Measurements from ENCODE around the gene APOL4.
"Not testable (repeated sequence)": the region's sequence is repeated elsewhere in the genome, so short reads cannot be mapped to it uniquely, and the experiment has no call there.

Gene APOL4

GRCh38 chr22:36166086-36166485 is 35.5 kb downstream of the APOL4 start:
- Histone ChIP-seq H3K27ac (ENCODE audit: low read depth, low read length) (no peak overlapping the region), H3K36me3 (ENCODE audit: control insufficient read depth, insufficient read depth, low read length) (no peaks in the 10 kb centered on the region), H3K9ac (ENCODE audit: low read depth, low read length) (no peak overlapping the region), H3K9me3 (ENCODE audit: control insufficient read depth, insufficient read depth, low read length) (no peaks in the 10 kb centered on the region), H3K4me1 (ENCODE audit: control insufficient read depth, insufficient read depth, low read length) (peaks cover 6% of the 10 kb centered on the region; the same call in 1 of the 2 replicates), H3K27me3 (ENCODE audit: control insufficient read depth, insufficient read depth, low read length) (no peaks in the 10 kb centered on the region), H3K4me3 (ENCODE audit: low read depth, low read length) (no peak overlapping the region)

GRCh38 chr22:36165141-36165540 is 36.5 kb downstream of the APOL4 start:
- H3K4me1 ChIP-seq (ENCODE audit: control insufficient read depth, insufficient read depth, low read length) = peaks cover 6% of the 10 kb centered on the region; the same call in 1 of the 2 replicates
- H3K36me3 ChIP-seq (ENCODE audit: control insufficient read depth, insufficient read depth, low read length) = no peaks in the 10 kb centered on the region
- H3K27ac ChIP-seq (ENCODE audit: low read depth, low read length) = no peak overlapping the region
- no peak overlapping the region for H3K9ac ChIP-seq (ENCODE audit: low read depth, low read length)
- no peak overlapping the region for H3K4me3 ChIP-seq (ENCODE audit: low read depth, low read length)
- no peaks in the 10 kb centered on the region for H3K27me3 ChIP-seq (ENCODE audit: control insufficient read depth, insufficient read depth, low read length)
- H3K9me3 ChIP-seq (ENCODE audit: control insufficient read depth, insufficient read depth, low read length) = no peaks in the 10 kb centered on the region

GRCh38 chr22:36164621-36165020 is 37.0 kb downstream of the APOL4 start:
- Histone ChIP-seq H3K4me1 (ENCODE audit: control insufficient read depth, insufficient read depth, low read length) (peaks cover 6% of the 10 kb centered on the region; the same call in 1 of the 2 replicates), H3K9me3 (ENCODE audit: control insufficient read depth, insufficient read depth, low read length) (no peaks in the 10 kb centered on the region), H3K9ac (ENCODE audit: low read depth, low read length) (no peak overlapping the region), H3K36me3 (ENCODE audit: control insufficient read depth, insufficient read depth, low read length) (no peaks in the 10 kb centered on the region), H3K4me3 (ENCODE audit: low read depth, low read length) (no peak overlapping the region), H3K27me3 (ENCODE audit: control insufficient read depth, insufficient read depth, low read length) (no peaks in the 10 kb centered on the region), H3K27ac (ENCODE audit: low read depth, low read length) (no peak overlapping the region)

- Histone ChIP-seq H3K4me3 (ENCODE audit: low read depth, low read length) (no peak overlapping the region), H3K9ac (ENCODE audit: low read depth, low read length) (no peak overlapping the region), H3K36me3 (ENCODE audit: control insufficient read depth, insufficient read depth, low read length) (no peaks in the 10 kb centered on the region), H3K27me3 (ENCODE audit: control insufficient read depth, insufficient read depth, low read length) (no peaks in the 10 kb centered on the region), H3K27ac (ENCODE audit: low read depth, low read length) (no peak overlapping the region), H3K9me3 (ENCODE audit: control insufficient read depth, insufficient read depth, low read length) (no peaks in the 10 kb centered on the region), H3K4me1 (ENCODE audit: control insufficient read depth, insufficient read depth, low read length) (peaks cover 6% of the 10 kb centered on the region; the same call in 1 of the 2 replicates)
These were observed 38.1 kb downstream of the APOL4 start for GRCh38 chr22:36163497-36163896.

- H3K27ac ChIP-seq (ENCODE audit: low read depth, low read length) = peak overlapping the region; percentile 15
- no peak overlapping the region for H3K9ac ChIP-seq (ENCODE audit: low read depth, low read length)
- H3K4me3 ChIP-seq (ENCODE audit: low read depth, low read length) = no peak overlapping the region
- H3K9me3 ChIP-seq (ENCODE audit: control insufficient read depth, insufficient read depth, low read length) = no peaks in the 10 kb centered on the region
- peaks cover 2% of the 10 kb centered on the region for H3K4me1 ChIP-seq (ENCODE audit: control insufficient read depth, insufficient read depth, low read length)
- no peaks in the 10 kb centered on the region for H3K36me3 ChIP-seq (ENCODE audit: control insufficient read depth, insufficient read depth, low read length)
- no peaks in the 10 kb centered on the region for H3K27me3 ChIP-seq (ENCODE audit: control insufficient read depth, insufficient read depth, low read length)
These were observed 39.2 kb downstream of the APOL4 start for GRCh38 chr22:36162127-36163034.

GRCh38 chr22:36161793-36162126 is 39.8 kb downstream of the APOL4 start:
- not testable (repeated sequence) for H3K4me1 ChIP-seq (ENCODE audit: control insufficient read depth, insufficient read depth, low read length); H3K9me3 ChIP-seq (ENCODE audit: control insufficient read depth, insufficient read depth, low read length); H3K36me3 ChIP-seq (ENCODE audit: control insufficient read depth, insufficient read depth, low read length); H3K27me3 ChIP-seq (ENCODE audit: control insufficient read depth, insufficient read depth, low read length); H3K4me3 ChIP-seq (ENCODE audit: low read depth, low read length); H3K9ac ChIP-seq (ENCODE audit: low read depth, low read length)
- H3K27ac ChIP-seq (ENCODE audit: low read depth, low read length) = peak overlapping the region; percentile 15

- H3K9ac ChIP-seq (ENCODE audit: low read depth, low read length) = no peak within 1 kb of the TSS
- H3K4me3 ChIP-seq (ENCODE audit: low read depth, low read length) = no peak within 1 kb of the TSS
- H3K27me3 ChIP-seq (ENCODE audit: control insufficient read depth, insufficient read depth, low read length) = no peaks in the 10 kb centered on the region
- peaks cover 13% of the 10 kb centered on the region for H3K4me1 ChIP-seq (ENCODE audit: control insufficient read depth, insufficient read depth, low read length)
- H3K36me3 ChIP-seq (ENCODE audit: control insufficient read depth, insufficient read depth, low read length) = no peaks in the 10 kb centered on the region
- no peak within 1 kb of the TSS for H3K27ac ChIP-seq (ENCODE audit: low read depth, low read length)
- no peaks in the 10 kb centered on the region for H3K9me3 ChIP-seq (ENCODE audit: control insufficient read depth, insufficient read depth, low read length)
These were observed 41.1 kb downstream of the APOL4 start, which contains the start of gene APOL3 for GRCh38 chr22:36160499-36160942. APOL3 (minus strand) TSS chr22:36160755; CDS start chr22:36149055, 11,700 bp downstream.

GRCh38 chr22:36156515-36157419 is 44.8 kb downstream of the APOL4 start:
- Histone ChIP-seq H3K4me3 (ENCODE audit: low read depth, low read length) (no peak overlapping the region), H3K27me3 (ENCODE audit: control insufficient read depth, insufficient read depth, low read length) (no peaks in the 10 kb centered on the region), H3K36me3 (ENCODE audit: control insufficient read depth, insufficient read depth, low read length) (no peaks in the 10 kb centered on the region), H3K9me3 (ENCODE audit: control insufficient read depth, insufficient read depth, low read length) (no peaks in the 10 kb centered on the region), H3K27ac (ENCODE audit: low read depth, low read length) (peak overlapping the region; percentile 45), H3K4me1 (ENCODE audit: control insufficient read depth, insufficient read depth, low read length) (peaks cover 13% of the 10 kb centered on the region), H3K9ac (ENCODE audit: low read depth, low read length) (no peak overlapping the region; the same call in 1 of the 2 replicates)

GRCh38 chr22:36156119-36156514 is 45.5 kb downstream of the APOL4 start:
- Histone ChIP-seq H3K36me3 (ENCODE audit: control insufficient read depth, insufficient read depth, low read length) (no peaks in the 10 kb centered on the region), H3K9ac (ENCODE audit: low read depth, low read length) (no peak overlapping the region), H3K4me1 (ENCODE audit: control insufficient read depth, insufficient read depth, low read length) (peaks cover 13% of the 10 kb centered on the region), H3K9me3 (ENCODE audit: control insufficient read depth, insufficient read depth, low read length) (no peaks in the 10 kb centered on the region), H3K4me3 (ENCODE audit: low read depth, low read length) (no peak overlapping the region), H3K27ac (ENCODE audit: low read depth, low read length) (no peak overlapping the region), H3K27me3 (ENCODE audit: control insufficient read depth, insufficient read depth, low read length) (no peaks in the 10 kb centered on the region)

GRCh38 chr22:36155702-36156101 is 45.9 kb downstream of the APOL4 start:
- no peaks in the 10 kb centered on the region for H3K27me3 ChIP-seq (ENCODE audit: control insufficient read depth, insufficient read depth, low read length)
- H3K9me3 ChIP-seq (ENCODE audit: control insufficient read depth, insufficient read depth, low read length) = no peaks in the 10 kb centered on the region
- H3K9ac ChIP-seq (ENCODE audit: low read depth, low read length) = no peak overlapping the region
- no peak overlapping the region for H3K27ac ChIP-seq (ENCODE audit: low read depth, low read length)
- H3K4me1 ChIP-seq (ENCODE audit: control insufficient read depth, insufficient read depth, low read length) = peaks cover 13% of the 10 kb centered on the region
- no peak overlapping the region for H3K4me3 ChIP-seq (ENCODE audit: low read depth, low read length)
- H3K36me3 ChIP-seq (ENCODE audit: control insufficient read depth, insufficient read depth, low read length) = no peaks in the 10 kb centered on the region

All from HUES48 (cell line).